Fibroblast of villous mesenchyme (primary cell): ENCODE data around the gene NISCH. TPM values are rescaled to one million over a fixed set of nuclear protein-coding genes. Genes with fewer than 3 reads are reported as not detected.

Experiments
- DNase-seq: peaks from one replicate; pipeline ENCODE4 v3.0.0-alpha.2; 2010; ENCODE audit warnings: low read depth
- H3K4me3 ChIP-seq: 2 replicates; pipeline ENCODE4 v1.5.1; 2011; ENCODE audit warnings: low read depth, mild to moderate bottlenecking, low read length
- CTCF ChIP-seq: IDR thresholded peaks from 2 replicates; pipeline ENCODE4 v1.5.1; 2012; ENCODE audit warnings: low read depth, mild to moderate bottlenecking, low read length; ENCODE audit not compliant: insufficient read depth
- total RNA-seq: library from RNA; depleted of rRNA; stranded (reverse); fragments of >200 nt; gene quantifications from 2 replicates; pipeline ENCODE4 v1.2.3, GENCODE V29; 2012

NISCH gene
- total RNA-seq, 1 donor, result 82.5 TPM

- no peak for DNase-seq
- H3K4me3 ChIP-seq, result no peak overlapping the region
- TF ChIP-seq CTCF, result no peak
Measured at GRCh38 chr3:52430416-52430810, 25.0 kb upstream of the NISCH start.

- TF ChIP-seq CTCF, result no peak
- no peak overlapping the region for H3K4me3 ChIP-seq
Measured at GRCh38 chr3:52431459-52432223, 23.8 kb upstream of the NISCH start.

GRCh38 chr3:52432225-52432624, 23.2 kb upstream of the NISCH start:
- DNase-seq, result no peak
- no peak for TF ChIP-seq CTCF
- H3K4me3 ChIP-seq, result no peak overlapping the region

More at GRCh38 chr3:52431459-52432223, 23.8 kb upstream of the NISCH start:
- DNase-seq, result no peak

- no peak for TF ChIP-seq CTCF
- no peak overlapping the region for H3K4me3 ChIP-seq
- no peak for DNase-seq
Measured at GRCh38 chr3:52432691-52433141, 22.7 kb upstream of the NISCH start.

GRCh38 chr3:52433328-52433995, 21.9 kb upstream of the NISCH start:
- H3K4me3 ChIP-seq, result no peak overlapping the region
- peak; percentile 60 for DNase-seq
- no peak for TF ChIP-seq CTCF

- H3K4me3 ChIP-seq, result no peak overlapping the region
- no peak for TF ChIP-seq CTCF
- DNase-seq, result no peak
Measured at GRCh38 chr3:52433996-52434479, 21.4 kb upstream of the NISCH start.
